Kidney (tissue), 14 donors: Measurements from ENCODE around the gene TMEM181. TPM values are rescaled to one million over a fixed set of nuclear protein-coding genes. Genes with fewer than 3 reads are reported as not detected.
"Not testable (repeated sequence)": the region's sequence is repeated elsewhere in the genome, so short reads cannot be mapped to it uniquely, and the experiment has no call there.

Source experiments
- DNase-seq, 5 donors: peaks; one replicate each; pipeline ENCODE4 v3.0.0-alpha.2; 2013 to 2020
- FAIRE-seq: peaks from 2 replicates; lab custom pipeline; 2012; peaks lifted over from hg19 to GRCh38; lab: Jason Lieb, UNC
- H3K27ac ChIP-seq, 2 donors: one replicate each; pipeline ENCODE4 v1.7.0; 2013; ENCODE audit warnings: low read depth in 2 of 2, low read length in 2 of 2, inconsistent platforms in 1 of 2
- H3K27me3 ChIP-seq: one replicate; pipeline ENCODE4 v1.7.1; 2013; ENCODE audit warnings: low read length, inconsistent platforms; ENCODE audit not compliant: control insufficient read depth, insufficient read depth
- H3K36me3 ChIP-seq, 3 donors: one replicate each; pipeline versions ENCODE4 v1.7.0 to v1.7.1; 2013; ENCODE audit warnings: low read length in 3 of 3, control low read depth in 1 of 3, inconsistent platforms in 1 of 3; ENCODE audit not compliant: insufficient read depth in 3 of 3, control insufficient read depth in 2 of 3
- H3K4me1 ChIP-seq, 3 donors: one replicate each; pipeline versions ENCODE4 v1.7.0 to v1.7.1; 2013; ENCODE audit warnings: low read length in 3 of 3, inconsistent platforms in 1 of 3, low read depth in 1 of 3; ENCODE audit not compliant: control insufficient read depth in 2 of 3, insufficient read depth in 2 of 3
- H3K4me3 ChIP-seq, 3 donors: one replicate each; pipeline versions ENCODE4 v1.7.0 to v1.8.1; 2013; ENCODE audit warnings: low read length in 3 of 3, control low read depth in 1 of 3, inconsistent platforms in 1 of 3
- H3K9ac ChIP-seq, 3 donors: one replicate each; pipeline versions ENCODE4 v1.7.0 to v1.7.1; 2013; ENCODE audit warnings: low read length in 3 of 3, control low read depth in 1 of 3, inconsistent platforms in 1 of 3
- H3K9me3 ChIP-seq, 3 donors: one replicate each; pipeline versions ENCODE4 v1.7.0 to v1.7.1; 2013; ENCODE audit warnings: low read length in 3 of 3, control low read depth in 1 of 3, inconsistent platforms in 1 of 3; ENCODE audit not compliant: control insufficient read depth in 2 of 3, insufficient read depth in 1 of 3
- intact Hi-C: fragments of 100-400 bp; cut with DNase I; formaldehyde crosslinking; loops from one replicate; pipeline ENCODE4 v1.11.1; 2022
- polyA plus RNA-seq: library from polyadenylated mRNA; stranded (reverse); fragments of 350-450 nt; fragmentation: Illumina TruSeq; extraction: RNeasy Lipid Tissue Mini Kit (QIAGEN cat#74804); gene quantifications from one replicate; pipeline ENCODE4 v1.2.3, GENCODE V29; 2014; ENCODE audit warnings: low read depth, low replicate concordance; ENCODE audit not compliant: insufficient read depth
- total RNA-seq: library from RNA; stranded (reverse); fragmentation: NEBNext Ultra II Directional; extraction: Animal tissue kit (Norgen Biotek cat#: 25700); gene quantifications from one replicate; pipeline ENCODE4 v1.2.1, GENCODE V29; 2021
- TF ChIP-seq, protein P1 (sequence below): IDR thresholded peaks from 3 replicates; pipeline ENCODE4 v1.5.1; 2012; ENCODE audit warnings: mild to moderate bottlenecking, moderate library complexity, borderline replicate concordance; ENCODE audit not compliant: insufficient read depth; ENCODE audit errors: extremely low read depth
- donor health status: control.
- donor health status: control.
- donor health status: control.
- donor health status: control.
- donor health status: control.
- donor health status: DM: yes; HTN: yes; CAD: no.
- donor health status: Normal renal cell carcinoma (clear cell type).

Gene TMEM181
- total and polyA plus RNA-seq, 2 donors from 2014 or later, result 6.9 to 19.9 TPM

GRCh38 chr6:158655569-158656450 is 95.9 kb downstream of the TMEM181 start:
- Histone ChIP-seq H3K36me3 (no peaks in the 10 kb centered on the region), H3K27ac (no peak overlapping the region), H3K9me3 (no peaks in the 10 kb centered on the region), H3K4me1 (peaks cover 0 to 12% (median 2%) of the 10 kb centered on the region in 3 donors), H3K4me3 (no peak overlapping the region), H3K27me3 (no peaks in the 10 kb centered on the region), H3K9ac (no peak overlapping the region)
- intact Hi-C loops, result no loop called here
- TF ChIP-seq, protein P1, sequence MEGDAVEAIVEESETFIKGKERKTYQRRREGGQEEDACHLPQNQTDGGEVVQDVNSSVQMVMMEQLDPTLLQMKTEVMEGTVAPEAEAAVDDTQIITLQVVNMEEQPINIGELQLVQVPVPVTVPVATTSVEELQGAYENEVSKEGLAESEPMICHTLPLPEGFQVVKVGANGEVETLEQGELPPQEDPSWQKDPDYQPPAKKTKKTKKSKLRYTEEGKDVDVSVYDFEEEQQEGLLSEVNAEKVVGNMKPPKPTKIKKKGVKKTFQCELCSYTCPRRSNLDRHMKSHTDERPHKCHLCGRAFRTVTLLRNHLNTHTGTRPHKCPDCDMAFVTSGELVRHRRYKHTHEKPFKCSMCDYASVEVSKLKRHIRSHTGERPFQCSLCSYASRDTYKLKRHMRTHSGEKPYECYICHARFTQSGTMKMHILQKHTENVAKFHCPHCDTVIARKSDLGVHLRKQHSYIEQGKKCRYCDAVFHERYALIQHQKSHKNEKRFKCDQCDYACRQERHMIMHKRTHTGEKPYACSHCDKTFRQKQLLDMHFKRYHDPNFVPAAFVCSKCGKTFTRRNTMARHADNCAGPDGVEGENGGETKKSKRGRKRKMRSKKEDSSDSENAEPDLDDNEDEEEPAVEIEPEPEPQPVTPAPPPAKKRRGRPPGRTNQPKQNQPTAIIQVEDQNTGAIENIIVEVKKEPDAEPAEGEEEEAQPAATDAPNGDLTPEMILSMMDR, result no peak
- FAIRE-seq (no peak), DNase-seq (peak in 1 of 5 donors; percentile 64)

DNA sequence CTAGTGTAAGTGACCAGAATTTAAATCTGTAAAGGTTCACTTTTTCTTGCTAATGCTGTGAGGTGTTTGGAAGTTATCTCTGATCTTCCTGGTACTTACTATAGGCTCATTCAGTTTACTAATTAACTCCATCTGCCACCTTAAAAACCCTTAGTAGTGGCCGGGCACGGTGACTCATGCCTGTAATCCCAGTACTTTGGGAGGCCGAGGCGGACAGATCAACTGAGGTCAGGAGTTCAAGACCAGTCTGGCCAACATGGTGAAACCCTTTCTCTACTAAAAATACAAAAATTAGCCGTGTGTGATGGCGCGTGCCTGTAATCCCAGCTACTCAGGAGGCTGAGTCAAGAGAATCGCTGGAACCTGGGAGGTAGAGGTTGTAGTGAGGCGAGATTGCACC is 97.1 kb downstream of the TMEM181 start:
- H3K27me3 ChIP-seq, H3K36me3 ChIP-seq, H3K4me3 ChIP-seq, intact Hi-C loops, FAIRE-seq, H3K27ac ChIP-seq, H3K9me3 ChIP-seq, H3K9ac ChIP-seq: not testable (repeated sequence)
- peaks cover 0 to 12% (median 2%) of the 10 kb centered on the region in 3 donors for H3K4me1 ChIP-seq
- peak in 1 of 5 donors; percentile 81 for DNase-seq

DNA sequence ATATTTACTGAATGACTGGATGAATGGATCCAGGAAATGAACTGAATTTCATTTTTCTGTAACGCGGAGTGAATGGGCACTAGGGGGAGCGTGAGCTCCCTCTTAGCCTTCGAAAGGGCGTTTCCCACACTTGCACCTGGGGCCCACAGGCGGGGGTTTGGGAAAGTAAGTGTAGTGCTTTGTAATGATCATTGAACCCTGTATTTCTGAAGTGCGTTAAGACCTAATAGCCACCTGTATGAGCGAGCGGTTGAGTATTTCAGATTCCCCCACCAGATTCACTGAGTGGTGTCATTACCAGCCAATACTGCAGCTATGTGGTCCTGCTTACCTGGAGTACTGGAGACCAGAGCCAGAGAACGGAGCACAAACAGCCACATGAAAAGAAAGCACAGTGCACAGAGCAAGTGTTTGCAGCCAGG is 100.5 kb downstream of the TMEM181 start:
- no peak overlapping the region for H3K27ac ChIP-seq
- H3K9me3 ChIP-seq, result no peaks in the 10 kb centered on the region
- DNase-seq (peak in 1 of 5 donors; percentile 20), FAIRE-seq (no peak)
- TF ChIP-seq, protein P1, result no peak
- H3K9ac ChIP-seq, result no peak overlapping the region
- H3K36me3 ChIP-seq, result no peaks in the 10 kb centered on the region
- peaks cover 0 to 5% (median 0%) of the 10 kb centered on the region in 3 donors for H3K4me1 ChIP-seq
- H3K4me3 ChIP-seq, result no peak overlapping the region
- H3K27me3 ChIP-seq, result no peaks in the 10 kb centered on the region
- intact Hi-C loops, result no loop called here

DNA sequence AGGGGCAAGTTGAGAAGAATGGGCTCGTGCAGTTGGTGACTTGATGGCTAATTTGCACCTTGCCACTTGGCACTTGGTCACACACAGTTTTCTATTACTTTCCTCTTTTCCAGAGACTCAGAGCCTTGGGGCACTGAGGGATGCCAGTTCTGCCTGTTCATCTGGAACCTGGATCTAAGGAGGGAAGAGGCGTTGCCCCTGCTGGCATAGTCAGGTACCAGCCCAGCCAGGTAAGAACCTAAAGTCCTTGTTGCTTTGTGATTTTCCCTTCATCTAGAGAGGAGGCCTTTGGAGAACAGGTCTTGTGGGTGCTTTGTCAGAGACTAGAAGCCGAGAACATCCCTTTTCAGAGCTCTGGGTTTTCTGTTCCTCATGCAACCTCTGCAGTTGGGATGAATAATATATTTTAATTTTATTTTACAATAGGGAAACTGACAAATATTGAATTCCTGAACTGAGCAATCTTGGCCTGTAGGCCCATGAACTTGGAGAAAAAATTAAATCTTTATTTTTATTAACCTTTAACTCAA is 101.3 kb downstream of the TMEM181 start:
- Histone ChIP-seq H3K9me3 (no peaks in the 10 kb centered on the region), H3K27me3 (no peaks in the 10 kb centered on the region), H3K27ac (no peak overlapping the region), H3K9ac (no peak overlapping the region), H3K36me3 (no peaks in the 10 kb centered on the region), H3K4me3 (no peak overlapping the region), H3K4me1 (no peaks in the 10 kb centered on the region)
- intact Hi-C loops, result no loop called here
- FAIRE-seq (no peak), DNase-seq (no peak)
- TF ChIP-seq, protein P1, result no peak
